ENCODE measurements around the gene GRIK4.

GRCh38 chr11:120494595-120494994, 17.0 kb upstream of the GRIK4 start:
- TF ChIP-seq, protein P1, sequence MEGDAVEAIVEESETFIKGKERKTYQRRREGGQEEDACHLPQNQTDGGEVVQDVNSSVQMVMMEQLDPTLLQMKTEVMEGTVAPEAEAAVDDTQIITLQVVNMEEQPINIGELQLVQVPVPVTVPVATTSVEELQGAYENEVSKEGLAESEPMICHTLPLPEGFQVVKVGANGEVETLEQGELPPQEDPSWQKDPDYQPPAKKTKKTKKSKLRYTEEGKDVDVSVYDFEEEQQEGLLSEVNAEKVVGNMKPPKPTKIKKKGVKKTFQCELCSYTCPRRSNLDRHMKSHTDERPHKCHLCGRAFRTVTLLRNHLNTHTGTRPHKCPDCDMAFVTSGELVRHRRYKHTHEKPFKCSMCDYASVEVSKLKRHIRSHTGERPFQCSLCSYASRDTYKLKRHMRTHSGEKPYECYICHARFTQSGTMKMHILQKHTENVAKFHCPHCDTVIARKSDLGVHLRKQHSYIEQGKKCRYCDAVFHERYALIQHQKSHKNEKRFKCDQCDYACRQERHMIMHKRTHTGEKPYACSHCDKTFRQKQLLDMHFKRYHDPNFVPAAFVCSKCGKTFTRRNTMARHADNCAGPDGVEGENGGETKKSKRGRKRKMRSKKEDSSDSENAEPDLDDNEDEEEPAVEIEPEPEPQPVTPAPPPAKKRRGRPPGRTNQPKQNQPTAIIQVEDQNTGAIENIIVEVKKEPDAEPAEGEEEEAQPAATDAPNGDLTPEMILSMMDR (IDR thresholded peaks at IDR 0.05), result no peak
- TF ChIP-seq, protein P2, sequence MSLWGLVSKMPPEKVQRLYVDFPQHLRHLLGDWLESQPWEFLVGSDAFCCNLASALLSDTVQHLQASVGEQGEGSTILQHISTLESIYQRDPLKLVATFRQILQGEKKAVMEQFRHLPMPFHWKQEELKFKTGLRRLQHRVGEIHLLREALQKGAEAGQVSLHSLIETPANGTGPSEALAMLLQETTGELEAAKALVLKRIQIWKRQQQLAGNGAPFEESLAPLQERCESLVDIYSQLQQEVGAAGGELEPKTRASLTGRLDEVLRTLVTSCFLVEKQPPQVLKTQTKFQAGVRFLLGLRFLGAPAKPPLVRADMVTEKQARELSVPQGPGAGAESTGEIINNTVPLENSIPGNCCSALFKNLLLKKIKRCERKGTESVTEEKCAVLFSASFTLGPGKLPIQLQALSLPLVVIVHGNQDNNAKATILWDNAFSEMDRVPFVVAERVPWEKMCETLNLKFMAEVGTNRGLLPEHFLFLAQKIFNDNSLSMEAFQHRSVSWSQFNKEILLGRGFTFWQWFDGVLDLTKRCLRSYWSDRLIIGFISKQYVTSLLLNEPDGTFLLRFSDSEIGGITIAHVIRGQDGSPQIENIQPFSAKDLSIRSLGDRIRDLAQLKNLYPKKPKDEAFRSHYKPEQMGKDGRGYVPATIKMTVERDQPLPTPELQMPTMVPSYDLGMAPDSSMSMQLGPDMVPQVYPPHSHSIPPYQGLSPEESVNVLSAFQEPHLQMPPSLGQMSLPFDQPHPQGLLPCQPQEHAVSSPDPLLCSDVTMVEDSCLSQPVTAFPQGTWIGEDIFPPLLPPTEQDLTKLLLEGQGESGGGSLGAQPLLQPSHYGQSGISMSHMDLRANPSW (CRISPR knock-in tag; conservative IDR thresholded peaks at IDR 0.05; ENCODE audit: low read depth), result no peak
- TF ChIP-seq, protein P3, sequence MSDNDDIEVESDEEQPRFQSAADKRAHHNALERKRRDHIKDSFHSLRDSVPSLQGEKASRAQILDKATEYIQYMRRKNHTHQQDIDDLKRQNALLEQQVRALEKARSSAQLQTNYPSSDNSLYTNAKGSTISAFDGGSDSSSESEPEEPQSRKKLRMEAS (CRISPR knock-in tag; IDR thresholded peaks at IDR 0.05), result no peak
- TF ChIP-seq TCF7 (CRISPR knock-in tag; IDR thresholded peaks at IDR 0.05; ENCODE audit: low read depth) (no peak), ZNF416 (CRISPR knock-in tag; IDR thresholded peaks at IDR 0.05) (no peak), ATF2 (CRISPR knock-in tag; IDR thresholded peaks at IDR 0.05; ENCODE audit: borderline replicate concordance, low read depth) (no peak), GTF2I (CRISPR knock-in tag; conservative IDR thresholded peaks at IDR 0.05) (no peak), SP1 (CRISPR knock-in tag; conservative IDR thresholded peaks at IDR 0.05) (no peak), ATF3 (CRISPR knock-in tag; conservative IDR thresholded peaks at IDR 0.05) (no peak), USF2 (CRISPR knock-in tag; IDR thresholded peaks at IDR 0.05) (no peak), NFE2L1 (CRISPR knock-in tag; IDR thresholded peaks at IDR 0.05) (no peak)

Measured in WTC11 (cell line).